Right renal pelvis (tissue), 4 donors: ENCODE data around the gene SAP130. TPM values are rescaled to one million over a fixed set of nuclear protein-coding genes. Genes with fewer than 3 reads are reported as not detected.
A peak's percentile ranks its signal among the peaks of the same experiment; 100 is the strongest.

Experiments
- DNase-seq, 4 donors: peaks; one replicate each; pipeline ENCODE4 v3.0.0-alpha.2; 2013; ENCODE audit warnings: low read depth in 4 of 4, low spot score in 3 of 4, missing footprints in 1 of 4
- polyA plus RNA-seq, 4 donors: library from polyadenylated mRNA; unstranded; fragments of 120-200 nt; gene quantifications; one replicate each; pipeline ENCODE4 v1.2.1, GENCODE V29; 2013; ENCODE audit not compliant: insufficient read length in 4 of 4

The SAP130 gene
- 10 to 100 TPM; 25.1 to 29.2 (median 28.3) TPM for polyA plus RNA-seq

DNA sequence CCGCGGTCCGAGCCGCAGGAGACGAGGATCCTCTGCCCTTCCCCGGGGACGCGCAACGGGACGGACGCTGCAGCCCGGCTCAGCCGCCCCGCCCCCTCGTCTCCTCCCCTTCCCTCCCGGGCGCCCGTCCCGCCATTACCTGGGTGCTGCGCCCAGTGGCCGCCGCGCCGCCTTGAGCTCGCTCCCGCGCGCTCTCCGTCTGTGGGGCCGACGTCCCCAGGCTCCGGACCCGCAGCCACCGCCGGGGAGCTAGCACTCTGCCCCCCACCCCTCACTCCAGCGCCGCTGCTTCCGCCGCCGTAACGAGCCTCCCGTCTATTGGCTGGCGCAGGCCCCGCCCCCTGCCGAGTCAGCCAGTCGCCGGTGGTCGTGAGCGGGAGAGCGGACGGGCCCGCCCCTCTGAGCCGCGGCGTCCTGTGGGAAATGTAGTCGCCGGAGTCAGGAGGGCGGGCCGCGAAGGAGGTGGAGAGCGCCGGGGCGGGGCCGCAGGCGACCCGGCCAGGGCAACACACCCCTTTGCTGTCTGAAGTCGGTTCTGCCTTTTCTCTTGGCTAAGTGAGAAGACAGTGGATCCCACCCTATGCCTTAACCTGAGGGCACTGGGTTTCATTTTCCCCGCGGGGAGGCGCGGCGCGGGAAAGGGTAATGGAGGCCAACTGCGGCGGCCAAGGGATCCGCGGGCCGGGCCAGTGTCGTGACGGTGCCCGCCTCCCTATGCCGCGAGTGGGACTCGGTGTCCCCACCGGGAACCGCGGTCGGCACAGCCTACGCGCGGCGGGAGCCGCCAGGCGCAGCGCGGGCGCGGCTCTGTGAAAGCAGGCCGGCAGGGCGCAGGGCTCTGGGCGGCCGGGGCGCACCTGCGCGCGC lies at the start of gene SAP130:
Gene SAP130 (minus strand): TSS at position 259 of the 867 bp plus-strand sequence. CDS start 1,767 bp downstream, outside the sequence.
- DNase-seq, result peak; percentile 87 to 93 (median 90)

DNA sequence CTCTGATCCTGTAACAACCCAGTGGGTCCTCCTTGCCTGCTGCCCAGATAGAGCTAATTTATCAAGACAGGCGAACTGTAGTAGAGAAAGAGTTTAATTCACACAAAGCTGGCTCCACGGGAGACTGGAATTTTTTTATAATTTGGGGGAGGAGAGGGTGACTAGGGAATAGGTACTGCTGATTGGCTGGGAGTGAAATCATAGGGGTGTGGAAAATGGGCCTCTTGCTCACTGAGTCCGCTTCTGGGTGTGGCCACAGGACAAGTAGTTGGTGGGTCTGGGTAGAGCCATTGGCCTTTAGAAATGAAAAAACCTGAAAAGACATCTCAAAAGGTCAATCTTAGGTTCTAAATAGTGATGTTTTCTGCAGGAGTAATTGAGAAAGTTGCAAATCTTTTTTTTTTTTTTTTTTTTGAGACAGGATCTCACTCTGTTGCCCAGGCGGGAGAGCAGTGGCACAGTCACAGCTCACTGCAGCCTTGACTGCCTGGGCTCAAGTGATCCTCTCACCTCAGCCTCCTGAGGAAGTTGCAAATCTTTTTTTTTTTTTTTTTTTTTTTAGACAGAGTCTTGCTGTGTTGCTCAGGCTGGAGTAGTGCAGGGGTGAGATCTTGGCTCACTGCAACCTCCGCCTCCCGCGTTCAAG lies 48.7 kb upstream of the SAP130 start:
- DNase-seq, result no peak

DNA sequence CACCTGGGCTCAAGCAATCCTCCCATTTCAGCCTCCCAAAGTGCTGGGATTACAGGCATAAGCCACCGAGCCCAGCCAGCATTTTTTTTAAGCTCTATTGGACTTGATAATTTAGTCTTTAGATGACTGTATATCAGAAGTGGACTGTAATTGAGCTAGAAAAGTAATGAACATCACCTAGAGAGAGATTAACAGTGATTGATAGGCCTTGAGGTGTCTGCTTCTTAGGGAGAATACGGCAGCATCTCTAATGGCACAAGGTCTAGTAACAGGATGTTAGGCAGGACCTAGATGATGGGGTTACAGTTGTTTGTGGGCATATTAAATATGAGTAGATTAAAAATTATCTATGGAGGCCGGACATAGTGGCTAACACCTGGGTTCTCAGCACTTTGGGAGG lies 45.4 kb upstream of the SAP130 start:
- no peak for DNase-seq

GRCh38 chr2:128069769-128070168 lies 41.9 kb upstream of the SAP130 start:
- DNase-seq, result no peak

DNA sequence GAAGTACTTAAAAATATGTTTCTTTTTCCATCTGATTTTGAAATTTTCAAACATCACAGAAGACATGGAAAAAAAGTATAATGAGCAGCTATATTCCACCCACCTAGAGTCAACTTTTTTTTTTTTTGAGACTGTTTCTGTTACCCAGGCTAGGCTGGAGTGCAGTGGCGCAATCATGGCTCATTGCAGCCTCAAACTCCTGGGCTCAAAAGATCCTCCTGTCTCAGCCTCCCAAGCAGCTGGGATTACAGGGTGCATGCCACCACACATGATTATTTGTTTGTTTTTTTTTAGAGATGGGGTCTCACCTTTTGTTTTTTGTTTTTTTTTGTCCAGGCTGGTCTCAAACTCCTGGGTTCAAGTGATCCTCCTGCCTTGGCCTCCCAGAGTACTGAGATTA lies 36.5 kb upstream of the SAP130 start:
- no peak for DNase-seq

GRCh38 chr2:128062571-128062970 lies 34.7 kb upstream of the SAP130 start:
- no peak for DNase-seq

DNA sequence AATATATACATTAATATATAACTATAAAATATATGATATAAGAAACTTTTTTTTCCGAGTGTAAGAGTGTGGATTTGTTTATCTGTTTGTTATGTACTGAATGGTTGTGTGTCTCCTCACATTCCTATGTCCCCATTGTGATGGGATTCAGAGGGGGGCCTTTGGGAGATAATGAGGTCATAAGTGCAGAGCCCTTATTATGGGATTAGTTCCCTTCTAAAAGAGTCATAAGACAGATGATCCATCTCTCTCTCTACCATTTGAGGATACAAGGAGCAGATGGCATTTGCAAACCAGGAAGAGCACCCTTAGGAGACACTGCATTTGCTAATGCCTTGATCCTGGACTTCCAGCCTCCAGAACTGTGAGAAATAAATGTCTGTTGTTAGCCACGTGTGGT lies 30.3 kb upstream of the SAP130 start:
- no peak for DNase-seq

DNA sequence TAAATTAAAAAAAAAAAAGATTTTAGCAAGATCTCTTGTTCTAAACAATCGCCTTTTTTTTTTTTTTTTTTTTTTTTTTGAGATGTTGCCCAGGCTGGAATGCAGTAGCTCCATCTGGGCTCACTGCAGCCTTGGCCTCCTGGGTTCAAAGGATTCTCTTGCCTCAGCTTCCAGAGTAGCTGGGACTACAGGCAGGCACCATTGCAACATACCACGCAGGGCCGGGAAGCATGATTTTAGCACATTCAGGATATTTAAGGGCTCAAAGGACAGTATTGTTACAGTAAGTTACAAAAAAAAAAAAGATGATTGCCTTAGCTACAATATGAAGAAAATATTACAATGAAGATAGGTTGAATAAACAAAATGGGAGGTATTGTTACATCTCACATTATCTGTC lies 29.5 kb upstream of the SAP130 start:
- DNase-seq, result no peak

DNA sequence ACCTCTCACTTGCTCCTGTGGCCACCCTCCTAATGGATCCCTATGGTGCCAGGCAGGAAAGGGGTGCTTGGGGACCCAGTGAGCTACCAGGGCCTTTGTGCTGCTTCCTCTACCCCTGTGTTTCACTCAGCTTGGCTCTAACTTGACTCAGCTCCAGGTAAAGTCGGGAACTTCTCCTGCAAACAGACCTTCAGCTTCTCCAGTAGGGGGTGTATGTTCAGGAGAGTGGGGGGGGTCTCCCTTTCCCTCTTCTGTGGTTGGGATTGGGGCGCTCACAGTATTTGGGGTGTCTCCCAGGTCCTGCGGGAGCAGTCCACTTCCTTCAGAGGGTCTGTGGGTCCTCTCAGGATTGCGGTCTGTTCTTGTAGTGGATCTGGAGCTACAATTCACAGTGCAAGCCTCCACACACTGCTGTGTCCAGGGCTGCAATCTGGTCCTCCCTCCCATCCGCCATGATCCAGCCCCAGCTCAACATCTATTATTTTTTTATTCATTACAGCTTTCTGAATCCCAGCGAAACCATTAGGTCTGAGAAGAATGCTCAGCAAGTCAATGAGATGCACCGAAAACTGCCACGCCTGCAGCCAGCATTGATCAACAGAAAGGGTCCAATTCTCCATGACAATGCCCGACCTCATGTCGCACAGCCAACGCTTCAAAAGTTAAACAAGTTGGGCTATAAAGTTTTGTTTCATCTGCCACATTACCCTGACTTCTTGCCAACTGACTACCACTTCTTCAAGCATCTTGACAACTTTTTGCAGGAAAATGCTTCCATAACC lies 26.4 kb upstream of the SAP130 start:
- DNase-seq, result no peak

DNA sequence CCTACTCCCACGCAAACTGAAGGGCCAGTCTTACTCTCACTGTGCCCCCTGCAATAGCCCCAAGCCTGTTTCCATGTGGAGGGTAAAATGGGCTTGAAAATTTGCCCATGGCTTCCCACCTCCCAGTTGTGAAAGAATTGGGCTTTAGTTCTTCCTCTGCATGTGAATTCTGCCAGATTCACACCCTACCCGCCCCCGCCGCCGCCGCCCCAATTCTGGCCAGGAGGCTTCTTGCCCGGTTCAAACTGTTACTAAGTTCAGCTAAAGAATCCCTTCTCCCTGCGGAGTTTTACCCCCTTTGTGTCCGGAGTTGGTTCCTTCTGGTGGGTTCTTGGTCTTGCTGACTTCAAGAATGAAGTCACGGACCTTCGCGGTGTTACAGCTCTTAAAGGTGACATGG lies 25.5 kb upstream of the SAP130 start:
- no peak for DNase-seq

GRCh38 chr2:128043041-128043440 lies 15.2 kb upstream of the SAP130 start:
- DNase-seq, result no peak

DNA sequence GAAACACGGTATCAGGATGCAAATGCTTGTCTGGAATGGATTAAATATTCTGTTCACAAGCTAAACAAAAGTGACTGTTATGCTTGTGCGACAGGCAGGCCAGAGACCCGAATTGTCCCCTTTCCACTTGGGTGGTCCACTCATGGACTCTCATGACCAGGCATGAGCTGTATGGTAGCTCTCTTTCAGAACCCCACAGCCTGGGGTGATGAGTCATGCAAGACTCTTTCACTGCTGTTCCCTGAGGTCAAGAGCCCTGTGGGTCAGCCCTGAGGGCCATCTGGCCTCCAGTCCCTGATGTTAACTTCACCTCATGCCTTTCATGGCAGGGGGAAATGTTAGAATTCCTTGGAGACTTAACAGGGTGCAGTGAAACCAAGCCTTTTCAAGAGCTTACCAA lies 13.7 kb upstream of the SAP130 start:
- no peak for DNase-seq

DNA sequence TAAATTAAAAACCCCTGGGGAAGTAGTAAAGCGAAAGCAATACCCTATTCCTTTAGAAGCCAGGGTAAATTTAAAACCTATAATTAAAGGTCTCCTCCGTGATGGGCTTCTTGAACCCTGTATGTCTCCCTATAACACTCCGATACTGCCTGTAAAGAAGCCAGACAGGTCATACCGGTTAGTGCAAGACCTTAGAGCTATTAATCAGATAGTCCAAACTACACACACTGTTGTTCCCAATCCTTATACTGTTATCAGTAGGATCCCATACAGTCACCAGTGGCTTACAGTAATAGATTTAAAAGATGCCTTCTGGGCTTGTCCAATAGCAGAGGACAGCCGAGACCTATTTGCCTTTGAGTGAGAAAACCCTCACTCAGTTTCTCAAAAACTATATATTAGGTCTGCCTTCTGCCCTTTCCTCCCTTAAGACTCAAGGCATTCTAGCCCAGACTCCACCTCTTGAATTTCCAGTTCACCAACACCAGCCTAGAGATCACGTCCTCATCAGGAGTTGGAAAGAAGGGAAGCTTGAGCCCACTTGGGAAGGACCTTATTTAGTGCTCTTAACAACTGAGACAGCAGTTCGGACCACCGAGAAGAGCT lies 12.4 kb upstream of the SAP130 start:
- no peak for DNase-seq

DNA sequence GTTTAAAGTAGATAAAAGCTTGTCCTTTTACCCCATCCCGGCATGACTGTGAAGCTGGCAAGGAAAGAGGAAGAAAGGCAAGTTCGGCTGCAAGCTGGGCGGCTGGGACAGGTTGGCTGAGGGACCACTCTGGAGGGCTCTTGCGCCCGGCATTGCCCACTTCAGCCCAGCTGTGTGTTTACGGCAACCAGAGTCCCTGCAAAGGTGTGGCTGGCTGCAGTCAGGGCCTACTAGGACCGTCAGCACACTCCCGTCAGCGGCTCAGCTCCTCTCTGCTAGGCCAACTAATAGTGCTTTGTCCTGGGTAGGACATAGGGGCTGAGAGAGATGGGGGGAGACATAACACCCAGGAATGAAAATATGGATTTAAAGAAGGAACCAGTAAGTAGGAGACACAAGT lies 11.7 kb upstream of the SAP130 start:
- DNase-seq, result no peak

DNA sequence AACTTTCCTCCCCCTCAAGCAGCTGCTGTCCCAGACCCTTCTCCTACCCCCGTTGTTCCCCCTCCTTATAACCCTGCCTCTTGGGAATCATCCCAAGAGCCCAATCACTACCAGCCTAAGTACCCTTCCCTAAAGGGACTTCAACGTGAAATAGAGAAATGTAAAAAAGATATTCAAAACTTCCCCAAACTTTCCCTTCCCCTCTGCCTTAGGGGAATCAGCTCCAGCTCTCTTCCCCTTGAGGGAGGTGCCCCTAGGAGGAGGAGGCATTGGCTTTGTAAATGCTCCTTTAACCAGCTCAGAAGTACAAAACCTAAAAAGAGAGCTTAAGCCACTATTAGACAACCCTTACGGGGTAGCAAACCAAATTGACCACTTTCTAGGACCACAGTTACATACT lies 10.6 kb upstream of the SAP130 start:
- no peak for DNase-seq

GRCh38 chr2:128037649-128038048 lies 9.8 kb upstream of the SAP130 start:
- no peak for DNase-seq

DNA sequence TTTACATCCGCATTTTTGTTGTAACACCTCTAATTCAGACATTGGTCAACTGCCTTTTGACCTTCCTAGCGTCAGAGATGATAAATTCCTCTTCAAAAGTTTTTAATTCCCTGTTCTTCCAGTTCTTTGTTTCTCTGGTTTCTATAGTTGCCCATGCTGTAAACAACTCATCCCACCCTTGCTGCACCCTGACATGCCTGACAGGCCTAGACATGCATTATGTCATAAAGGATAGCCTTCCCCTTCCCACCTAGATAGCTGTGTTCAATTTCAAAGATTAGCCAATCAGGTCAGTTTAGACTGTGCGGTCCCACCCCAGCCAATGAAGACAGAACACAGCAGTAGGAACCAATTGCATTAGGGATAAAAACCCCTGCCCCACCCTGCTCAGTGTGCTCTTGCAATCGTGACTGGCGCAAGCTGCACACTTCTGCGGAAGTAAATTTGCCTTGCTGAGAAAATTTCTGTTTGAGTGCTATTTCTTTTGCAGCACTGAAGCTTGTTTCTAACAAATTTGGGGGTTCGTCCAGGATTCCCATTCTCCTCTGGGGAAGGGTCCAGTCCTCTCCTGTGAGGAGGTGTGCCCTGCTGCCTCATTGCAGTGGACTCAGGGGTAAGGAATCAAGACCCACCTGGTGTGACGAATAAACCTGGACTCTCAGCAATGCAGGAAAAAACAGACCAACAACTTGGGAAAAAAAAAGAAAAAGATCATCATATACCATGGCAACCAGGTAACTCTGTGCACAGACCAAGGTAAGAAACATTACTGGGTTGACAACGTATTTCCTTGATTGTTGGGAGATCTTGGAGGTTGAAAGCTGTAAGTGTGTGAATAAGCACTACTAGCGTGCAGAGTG lies 9.1 kb upstream of the SAP130 start:
- no peak for DNase-seq

GRCh38 chr2:128032092-128032491 lies 4.2 kb upstream of the SAP130 start:
- no peak for DNase-seq

DNA sequence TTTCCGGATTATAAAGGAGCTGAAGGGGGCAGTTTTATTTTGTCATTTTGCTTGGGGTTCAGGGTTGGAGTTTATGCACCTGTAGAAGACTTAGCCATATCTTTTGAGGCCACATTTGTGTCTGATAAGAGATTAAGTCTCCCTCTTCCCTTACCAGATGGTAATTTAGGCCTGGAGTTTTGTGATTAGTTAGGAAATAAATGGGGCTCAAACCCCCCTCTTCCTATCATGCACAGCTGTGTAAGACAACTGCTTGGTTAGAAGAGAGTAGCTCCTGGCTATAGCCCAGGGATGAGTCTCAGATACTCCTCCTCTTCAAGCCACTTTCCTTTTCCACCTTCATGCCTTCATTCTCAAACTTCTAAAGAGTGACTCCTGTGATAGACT lies 802 bp upstream of the SAP130 start:
- no peak for DNase-seq

GRCh38 chr2:128027278-128027800 lies 520 bp downstream of the SAP130 start:
- DNase-seq, result peak; percentile 97 to 100 (median 97)
